Activated effector memory CD4-positive, alpha-beta T cell treated with anti-CD3 and anti-CD28 coated beads, Interleukin-2, amount 50 U/mL, for 16 hours (primary cell): Measurements from ENCODE around the gene SARS1.
"Not testable (repeated sequence)": the region's sequence is repeated elsewhere in the genome, so short reads cannot be mapped to it uniquely, and the experiment has no call there.

Experiments
- DNase-seq: peaks from one replicate; pipeline ENCODE4 v3.0.0-alpha.2; 2020

Gene SARS1

DNA sequence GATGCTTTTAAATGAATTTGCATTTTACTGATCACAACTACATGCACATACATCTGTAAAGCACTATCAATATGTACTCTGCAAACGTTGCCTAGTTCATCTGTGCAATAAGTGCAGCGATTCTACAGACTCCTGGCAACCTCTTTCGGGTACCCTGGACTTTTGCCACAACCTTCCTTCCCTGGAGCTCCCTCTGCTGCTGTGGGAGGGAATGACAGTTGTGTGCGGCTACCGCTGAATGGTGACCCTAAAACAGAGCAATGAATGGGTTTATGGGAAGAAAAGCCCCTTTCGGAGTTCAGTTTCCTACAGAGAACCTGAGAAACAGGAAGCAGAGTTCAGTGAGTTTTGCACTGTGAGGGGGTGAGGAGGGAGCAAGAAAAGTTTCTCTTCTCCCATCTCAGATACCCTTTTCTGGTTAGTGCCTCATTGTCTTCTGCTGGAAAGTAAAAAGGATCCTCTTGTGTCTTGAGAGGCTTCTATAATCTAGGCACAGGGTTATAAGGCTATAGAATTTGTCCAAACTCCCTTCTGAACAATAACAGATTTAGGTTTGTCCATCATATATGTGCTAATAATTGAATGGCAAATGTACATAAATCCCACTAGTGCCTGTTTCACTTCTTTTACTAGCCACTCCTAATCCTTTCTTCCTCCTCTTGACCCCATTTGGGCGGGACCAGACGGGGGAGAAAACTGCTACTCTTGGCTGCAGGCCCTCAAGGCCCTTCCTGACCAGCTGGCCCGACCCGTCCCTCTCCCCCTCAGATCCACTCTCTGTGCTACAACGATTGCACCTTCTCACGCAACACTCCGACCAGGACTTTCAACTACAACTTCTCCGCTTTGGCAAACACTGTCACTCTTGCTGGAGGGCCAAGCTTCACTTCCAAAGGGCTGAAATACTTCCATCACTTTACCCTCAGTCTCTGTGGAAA lies 19.8 kb upstream of the SARS1 start:
- peak; percentile 80 for DNase-seq

DNA sequence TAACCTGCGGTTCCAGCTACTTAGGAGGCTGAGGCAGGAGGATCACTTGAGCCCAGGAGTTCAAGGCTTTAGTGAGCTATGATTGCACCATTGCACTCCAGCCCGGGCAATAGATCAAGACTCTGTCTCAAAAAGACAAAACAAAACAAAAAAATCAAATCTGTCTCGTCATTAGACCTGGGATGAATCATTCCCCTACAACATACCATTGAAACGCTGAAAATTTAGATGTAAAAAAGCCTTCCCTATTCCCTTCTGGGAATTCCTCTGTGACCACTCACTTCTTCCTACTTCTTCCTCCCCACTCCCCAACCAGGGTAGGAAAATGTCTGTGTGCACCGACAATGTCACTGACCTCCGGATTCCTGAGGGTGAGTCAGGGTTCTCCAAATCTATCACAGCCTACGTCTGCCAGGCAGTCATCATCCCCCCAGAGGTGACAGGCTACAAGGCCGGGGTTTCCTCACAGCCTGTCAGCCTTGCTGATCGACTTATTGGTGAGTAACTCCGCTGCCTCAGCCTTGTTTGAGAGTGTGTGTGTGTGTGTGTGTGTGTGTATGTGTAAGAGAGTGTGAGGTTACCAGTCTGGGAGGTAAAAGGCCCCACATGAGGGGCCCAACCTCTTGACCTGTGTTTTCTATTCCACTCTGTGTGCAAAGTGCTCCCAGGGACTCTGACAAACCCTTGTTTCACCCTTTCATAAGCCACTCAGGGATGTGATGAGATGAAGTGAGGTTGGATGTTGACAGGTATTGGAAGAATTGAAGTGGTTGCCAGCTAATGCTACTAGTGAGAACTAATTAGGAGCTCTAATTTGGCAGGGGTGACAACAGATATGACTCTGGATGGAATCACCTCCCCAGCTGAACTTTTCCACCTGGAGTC lies 16.3 kb upstream of the SARS1 start:
- no peak for DNase-seq

- DNase-seq = no peak
Observed at GRCh38 chr1:109198043-109198695, 15.5 kb upstream of the SARS1 start.

DNA sequence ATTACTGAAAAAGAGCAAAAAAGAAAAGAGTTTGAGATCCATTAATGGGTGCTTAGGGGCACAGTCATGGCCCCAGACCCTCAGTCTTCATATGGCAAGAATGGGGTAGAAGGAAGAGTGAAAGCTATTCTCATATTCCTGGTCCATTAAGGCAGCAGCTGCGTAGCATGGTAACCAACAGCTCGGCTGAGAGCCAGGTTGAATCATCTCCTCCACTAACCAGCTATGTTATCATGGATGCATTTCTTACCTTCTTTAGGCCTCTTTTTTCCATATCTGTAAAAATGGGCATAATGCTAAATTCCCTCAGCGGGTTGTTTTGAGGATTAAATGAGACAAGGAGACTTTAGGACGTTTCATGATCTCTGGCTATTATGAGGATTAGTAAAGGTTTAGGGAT lies 15.0 kb upstream of the SARS1 start:
- no peak for DNase-seq

DNA sequence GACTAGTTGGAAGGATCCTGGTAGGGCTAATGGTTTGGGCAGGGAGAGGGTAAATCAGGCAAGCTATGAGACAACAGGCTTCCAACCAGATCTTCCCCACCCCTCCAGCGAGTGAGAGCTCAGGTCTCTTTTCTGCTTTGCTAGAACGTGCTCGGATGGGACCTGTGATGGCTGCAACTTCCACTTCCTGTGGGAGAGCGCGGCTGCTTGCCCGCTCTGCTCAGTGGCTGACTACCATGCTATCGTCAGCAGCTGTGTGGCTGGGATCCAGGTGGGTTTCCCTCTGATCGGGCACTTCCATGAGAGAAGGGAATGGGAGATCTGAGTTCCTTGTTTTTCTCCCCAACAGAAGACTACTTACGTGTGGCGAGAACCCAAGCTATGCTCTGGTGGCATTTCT lies 14.0 kb upstream of the SARS1 start:
- no peak for DNase-seq

DNA sequence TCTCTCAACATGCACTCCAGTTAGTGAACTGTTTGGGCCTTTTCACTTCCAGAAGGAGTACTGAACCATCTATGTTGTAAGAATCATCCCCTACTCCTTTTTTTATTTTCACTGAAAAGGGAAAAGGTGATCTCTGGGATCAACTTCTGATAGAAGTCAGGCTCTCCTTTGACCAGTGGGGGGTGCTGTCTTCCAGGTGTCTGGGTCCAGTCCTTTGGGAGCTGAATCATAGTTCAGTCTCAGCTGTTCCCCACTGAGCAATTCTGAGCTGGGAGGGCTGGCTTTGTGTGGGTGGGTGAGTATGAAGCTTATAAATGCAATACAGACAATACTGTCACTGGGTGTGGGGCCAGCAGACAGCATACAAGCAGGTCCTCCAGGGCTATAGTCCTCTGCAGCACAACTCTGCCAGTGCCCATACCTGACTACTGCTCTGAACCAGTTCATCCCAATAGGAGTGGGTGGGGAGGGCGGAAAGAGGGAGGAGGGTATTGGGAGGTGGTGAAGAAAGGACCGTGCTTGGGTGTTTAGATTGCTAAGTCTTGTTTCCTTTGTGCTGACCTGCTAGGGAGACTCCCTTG lies 12.5 kb upstream of the SARS1 start:
- peak; percentile 81 for DNase-seq

DNA sequence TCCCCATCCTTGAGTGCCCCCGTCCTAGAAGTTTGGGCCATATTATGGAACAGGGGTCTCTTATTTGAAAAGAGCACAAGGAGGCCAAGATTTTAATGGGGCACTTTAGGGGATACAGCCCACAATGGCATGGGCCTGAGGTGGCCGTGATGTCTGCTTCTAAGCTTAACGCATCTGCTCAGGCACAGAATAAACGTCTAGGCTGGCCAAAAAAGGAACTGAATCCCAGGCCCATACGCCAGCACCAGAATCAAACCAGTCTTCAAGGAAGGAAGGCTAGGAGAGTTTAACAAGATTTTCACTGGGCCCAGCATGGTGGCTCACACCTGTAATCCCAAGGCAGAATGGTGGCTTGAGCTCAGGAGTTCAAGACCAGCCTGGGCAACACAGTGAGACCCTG lies 9.2 kb upstream of the SARS1 start:
- DNase-seq = no peak

- no peak for DNase-seq
Observed at GRCh38 chr1:109206339-109206738, 7.4 kb upstream of the SARS1 start.

DNA sequence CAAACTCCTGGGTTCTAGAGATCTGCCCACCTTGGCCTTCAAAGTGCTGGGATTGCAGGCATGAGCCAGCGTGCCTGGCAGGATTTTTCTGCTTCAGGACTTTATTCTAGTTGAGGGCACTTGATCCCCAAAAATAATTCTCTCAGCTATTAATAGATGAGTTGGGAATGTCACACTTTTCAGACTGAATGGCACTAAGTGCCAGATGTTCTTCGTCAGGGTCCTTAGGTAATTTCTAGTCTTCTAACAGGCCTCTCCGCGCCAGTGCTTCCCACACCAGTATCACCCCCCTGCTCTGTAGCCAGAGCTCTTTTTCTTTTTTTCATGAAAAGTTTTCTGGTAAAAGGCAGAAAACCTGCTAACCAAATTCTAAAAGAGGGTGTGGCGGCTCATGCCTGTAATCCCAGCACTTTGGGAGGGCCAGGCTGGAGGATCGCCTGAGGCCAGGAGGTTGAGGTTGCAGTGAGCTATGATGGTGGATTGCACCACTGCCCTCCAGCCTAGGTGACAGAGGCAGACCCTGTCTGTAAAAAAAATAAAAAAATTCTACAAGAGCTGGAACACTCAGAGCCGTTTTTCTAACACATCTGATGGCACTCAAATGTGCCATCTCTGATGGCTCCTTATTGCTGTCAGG lies 6.1 kb upstream of the SARS1 start:
- DNase-seq = no peak

DNA sequence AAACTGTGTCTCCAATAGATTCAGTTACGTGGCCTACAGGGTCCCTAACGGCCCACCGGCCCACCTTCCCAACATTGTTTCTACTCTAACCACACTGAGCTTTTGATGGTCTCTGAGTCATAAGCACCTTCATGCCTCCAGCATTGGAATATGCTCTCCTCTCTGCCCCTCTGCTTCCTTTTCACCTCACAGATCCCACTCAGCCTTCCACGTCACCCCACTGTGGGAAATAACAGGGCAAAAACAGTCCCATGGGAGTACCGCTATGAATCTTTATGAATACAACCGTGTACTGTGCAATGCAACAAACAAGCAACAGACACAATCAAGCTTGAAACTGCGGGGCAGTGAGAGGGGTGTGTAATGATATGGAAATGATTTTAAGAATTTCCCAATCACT lies 5.3 kb upstream of the SARS1 start:
- DNase-seq = no peak

GRCh38 chr1:109208836-109209463 lies 4.8 kb upstream of the SARS1 start:
- DNase-seq = no peak

DNA sequence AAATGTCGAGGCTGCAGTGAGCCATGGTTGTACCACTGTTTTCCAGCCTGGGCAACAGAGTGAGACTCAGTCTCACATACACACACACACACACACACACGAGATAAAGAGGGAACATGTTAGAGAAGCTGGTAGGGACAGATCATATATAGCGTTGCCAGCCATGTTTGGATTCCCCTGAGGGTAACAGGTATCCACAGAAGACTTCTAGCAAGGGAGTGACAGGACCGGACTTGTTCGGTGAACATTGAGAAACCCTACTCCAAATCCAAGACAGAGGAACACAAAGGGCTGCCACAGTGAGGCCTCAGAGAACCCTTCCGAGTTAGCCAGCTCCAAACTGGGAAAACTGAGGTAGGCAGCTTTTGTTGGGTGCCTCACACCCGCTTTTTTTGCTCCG lies 3.7 kb upstream of the SARS1 start:
- DNase-seq = no peak

DNA sequence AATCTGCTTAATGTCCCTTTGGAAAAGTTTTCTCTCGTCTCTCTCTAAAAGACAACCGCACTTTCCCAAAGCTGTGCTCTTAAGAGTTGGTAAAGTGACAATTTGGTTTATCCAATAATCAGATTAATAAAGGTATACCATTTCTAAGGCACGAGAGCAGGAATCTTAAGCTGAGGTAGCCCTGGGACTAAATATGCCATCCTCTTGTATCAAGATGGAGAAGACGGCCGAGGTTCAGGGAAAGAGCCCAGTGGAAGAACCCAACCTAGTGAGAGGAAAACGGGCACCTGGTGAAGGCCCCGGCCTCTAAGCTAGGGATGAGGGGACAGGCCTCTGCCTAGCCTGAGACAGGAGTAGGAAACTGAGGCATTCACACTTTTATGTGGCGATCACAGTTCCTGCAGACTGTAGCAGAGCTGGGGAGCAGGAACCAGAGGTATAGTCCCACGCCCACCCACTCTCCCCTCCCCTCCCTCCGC lies 334 bp upstream of the SARS1 start:
- no peak for DNase-seq

DNA sequence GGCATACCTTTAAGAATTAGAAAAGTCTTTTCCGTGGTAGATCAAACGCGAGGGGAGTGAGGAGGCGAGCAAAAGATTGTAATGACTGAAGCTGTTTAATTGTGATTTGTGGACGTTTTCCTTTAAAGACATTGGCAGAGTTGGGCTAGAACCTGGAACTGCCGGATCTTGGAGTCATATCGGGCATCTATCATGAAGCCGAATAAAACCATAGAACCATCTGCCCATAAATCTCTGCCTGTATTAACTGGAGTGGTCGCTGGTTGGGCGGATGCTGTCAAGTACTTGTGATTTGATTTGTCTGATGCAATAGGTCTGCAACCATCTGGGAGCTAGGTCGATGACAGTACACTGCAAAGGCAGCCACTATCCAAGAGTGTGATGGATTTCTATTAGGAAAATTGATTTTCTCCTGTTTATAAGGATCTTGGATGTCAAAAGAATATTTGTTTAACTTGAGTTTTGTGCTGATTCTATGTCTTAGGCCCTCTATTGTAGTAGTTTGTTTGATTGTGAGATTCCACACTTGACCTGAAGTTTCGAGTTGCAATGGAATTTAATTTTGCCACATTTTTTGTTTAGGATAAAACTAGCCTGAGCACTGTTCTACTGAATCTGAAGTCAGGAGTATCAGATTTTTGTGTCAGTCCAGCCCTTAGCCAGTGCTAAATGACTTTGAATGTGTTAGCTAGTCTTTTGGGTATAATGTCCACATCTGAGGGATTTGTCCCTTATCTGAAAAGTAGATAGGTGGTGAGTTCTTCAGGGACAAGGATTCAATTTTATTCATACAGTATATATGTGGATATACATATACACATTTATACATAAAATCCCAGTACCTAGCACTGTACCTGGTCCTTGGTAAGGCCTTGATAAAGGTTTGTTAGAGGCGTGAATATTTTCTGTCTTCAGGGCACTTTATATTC lies 1.2 kb downstream of the SARS1 start:
- peak; percentile 77 for DNase-seq

- DNase-seq = no peak
Observed at GRCh38 chr1:109216662-109217061, 2.9 kb downstream of the SARS1 start.

DNA sequence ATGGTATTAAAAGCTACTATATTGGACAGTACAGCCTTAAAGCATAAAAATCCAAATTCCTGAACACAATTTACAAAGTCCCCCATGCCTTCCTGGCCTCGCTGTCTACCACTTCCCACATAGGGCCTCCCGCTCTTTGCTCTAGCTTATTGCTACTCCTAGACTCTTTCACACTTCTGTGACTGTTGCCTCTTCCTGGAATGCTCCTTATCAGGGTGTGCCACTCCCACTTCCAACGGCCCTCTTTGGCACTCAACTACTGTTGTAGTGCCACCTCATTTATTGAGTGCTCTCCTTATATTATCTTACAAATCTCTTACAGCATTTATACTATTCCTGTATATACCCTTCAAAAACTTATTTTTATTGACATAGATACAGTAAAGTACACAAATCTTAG lies 4.8 kb downstream of the SARS1 start:
- DNase-seq = no peak

- not testable (repeated sequence) for DNase-seq
Observed at GRCh38 chr1:109221201-109221600, 7.5 kb downstream of the SARS1 start.

DNA sequence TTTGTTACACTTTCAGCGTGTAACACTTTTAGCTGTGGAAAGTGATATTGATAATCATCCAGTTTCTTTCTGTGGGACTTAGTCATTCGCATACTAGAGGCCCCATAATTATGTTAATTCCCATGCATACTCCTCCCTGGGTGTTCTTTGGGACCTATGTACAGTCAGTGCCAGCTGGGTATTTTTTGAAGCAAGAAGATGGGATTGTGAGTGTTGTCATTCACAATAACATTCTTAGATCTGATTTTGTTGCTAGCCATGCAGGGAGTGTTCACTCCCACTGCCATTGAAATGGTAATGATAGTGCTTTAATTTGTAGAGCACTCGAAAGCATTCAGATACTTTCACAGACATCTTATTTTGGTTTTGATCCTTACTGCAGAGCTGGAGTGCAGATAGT lies 11.6 kb downstream of the SARS1 start:
- DNase-seq = no peak

DNA sequence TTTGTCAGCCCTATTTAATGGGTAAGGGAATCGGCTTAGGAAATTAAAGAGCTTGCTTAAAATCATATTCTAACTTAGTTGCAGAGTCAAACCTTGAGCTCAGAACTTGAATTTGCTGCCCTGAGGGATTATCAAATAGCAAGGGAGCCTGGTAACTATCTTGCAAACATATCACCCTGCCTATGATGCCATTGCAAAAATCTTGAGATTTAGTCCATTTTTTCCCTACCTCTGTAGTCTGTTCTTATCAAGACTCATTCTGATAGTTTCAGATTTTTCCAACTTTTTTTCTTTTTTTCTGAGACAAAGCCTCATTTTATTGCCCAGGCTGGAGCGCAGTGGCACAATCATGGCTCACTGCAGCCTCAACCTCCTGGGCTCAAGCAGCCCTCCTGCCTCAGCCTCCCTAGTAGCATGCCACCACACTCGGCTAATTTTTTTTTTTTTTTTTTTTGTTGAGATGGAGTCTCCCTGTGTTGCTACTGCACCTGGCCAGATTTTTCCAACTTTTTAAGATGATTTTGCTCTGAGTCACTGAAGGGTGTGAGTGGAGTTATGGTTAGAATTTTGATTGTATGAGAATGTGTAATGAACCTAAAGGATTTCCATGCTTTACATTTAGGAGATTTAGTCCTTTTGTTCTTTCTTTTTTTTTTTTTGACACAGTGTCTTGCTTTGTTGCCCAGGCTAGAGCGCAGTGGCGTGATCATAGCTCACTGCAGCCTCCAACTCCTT lies 12.2 kb downstream of the SARS1 start:
- no peak for DNase-seq

- no peak for DNase-seq
Observed at GRCh38 chr1:109228167-109228566, 14.4 kb downstream of the SARS1 start.
